Anterior cingulate cortex (tissue), 58 donors: ENCODE measurements around the gene MCOLN1.

ENCODE experiments used
- DNase-seq, 58 donors: peaks; one replicate each; lab custom pipeline; 2025; lab: John Stamatoyannopoulos, UW

The MCOLN1 gene

GRCh38 chr19:7539827-7540425 is 17.5 kb downstream of the MCOLN1 start:
- no peak for DNase-seq

DNA sequence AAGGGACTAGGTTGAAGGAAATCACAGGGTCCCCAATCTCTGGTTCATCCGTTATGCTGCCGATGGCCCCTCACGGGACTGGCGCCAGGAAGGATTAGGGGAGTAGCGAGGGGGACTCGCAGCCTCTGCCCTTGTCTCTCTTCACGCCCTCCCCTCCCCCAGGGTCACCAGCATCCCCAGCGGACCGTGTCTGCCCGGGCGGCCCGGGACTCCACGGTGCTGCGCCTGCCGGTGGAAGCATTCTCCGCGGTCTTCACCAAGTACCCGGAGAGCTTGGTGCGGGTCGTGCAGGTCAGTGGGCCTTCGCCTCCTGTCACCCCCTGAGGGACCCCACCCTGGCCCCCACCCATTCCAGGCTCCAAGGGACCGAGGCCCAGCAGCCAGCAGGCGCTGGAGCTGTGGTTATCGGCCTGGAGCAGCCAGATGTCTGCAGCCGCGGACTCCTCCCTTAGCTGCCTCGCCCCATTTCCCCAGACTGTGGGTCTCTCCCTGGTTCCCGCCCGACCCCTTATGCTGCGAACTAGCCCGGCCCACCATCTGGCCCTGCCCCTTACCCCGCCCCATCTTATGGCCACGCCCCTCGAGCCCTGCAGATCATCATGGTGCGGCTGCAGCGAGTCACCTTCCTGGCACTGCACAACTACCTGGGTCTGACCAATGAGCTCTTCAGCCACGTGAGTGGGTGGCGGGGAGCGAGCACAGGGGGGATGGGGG is 18.5 kb downstream of the MCOLN1 start:
- no peak for DNase-seq

DNA sequence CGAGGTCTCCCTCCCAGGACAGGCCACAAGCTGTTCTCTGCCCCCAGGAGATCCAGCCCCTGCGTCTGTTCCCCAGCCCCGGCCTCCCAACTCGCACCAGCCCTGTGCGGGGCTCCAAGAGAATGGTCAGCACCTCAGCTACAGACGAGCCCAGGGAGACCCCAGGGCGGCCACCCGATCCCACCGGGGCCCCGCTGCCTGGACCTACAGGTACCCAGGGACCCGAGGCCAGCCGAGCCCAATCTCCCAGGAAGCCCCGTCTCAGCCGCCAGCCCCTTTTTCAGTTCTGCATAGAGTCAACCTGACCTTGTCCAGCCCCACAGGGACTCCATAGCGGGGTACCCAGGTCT is 19.0 kb downstream of the MCOLN1 start:
- DNase-seq: no peak

DNA sequence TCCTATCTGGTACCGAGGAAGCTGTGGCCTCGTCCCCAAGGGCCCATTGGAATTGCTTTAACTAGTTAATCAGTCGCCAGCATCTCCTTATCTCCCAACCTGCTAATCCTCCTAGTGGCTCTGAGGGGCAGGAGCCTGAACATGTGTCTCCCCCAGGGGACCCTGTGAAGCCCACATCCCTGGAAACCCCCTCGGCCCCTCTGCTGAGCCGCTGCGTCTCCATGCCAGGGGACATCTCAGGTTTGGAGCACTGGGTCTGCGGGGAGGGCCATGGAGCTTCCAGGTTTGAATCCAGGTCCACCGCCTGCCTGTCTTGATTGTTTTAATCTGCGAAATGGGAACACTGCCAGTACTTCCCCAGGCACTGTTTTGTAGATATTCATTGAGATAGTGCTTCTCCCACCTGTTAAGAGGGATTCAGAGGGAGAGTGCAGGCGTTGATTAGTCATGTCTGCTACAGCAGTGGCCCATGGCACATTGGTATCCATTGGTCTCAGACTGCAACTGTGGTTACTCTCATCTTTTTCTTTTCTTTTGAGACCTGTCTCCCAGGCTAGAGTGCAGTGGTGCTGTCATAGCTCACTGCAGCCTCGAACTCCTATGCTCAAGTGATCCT is 19.5 kb downstream of the MCOLN1 start:
- no peak for DNase-seq

DNA sequence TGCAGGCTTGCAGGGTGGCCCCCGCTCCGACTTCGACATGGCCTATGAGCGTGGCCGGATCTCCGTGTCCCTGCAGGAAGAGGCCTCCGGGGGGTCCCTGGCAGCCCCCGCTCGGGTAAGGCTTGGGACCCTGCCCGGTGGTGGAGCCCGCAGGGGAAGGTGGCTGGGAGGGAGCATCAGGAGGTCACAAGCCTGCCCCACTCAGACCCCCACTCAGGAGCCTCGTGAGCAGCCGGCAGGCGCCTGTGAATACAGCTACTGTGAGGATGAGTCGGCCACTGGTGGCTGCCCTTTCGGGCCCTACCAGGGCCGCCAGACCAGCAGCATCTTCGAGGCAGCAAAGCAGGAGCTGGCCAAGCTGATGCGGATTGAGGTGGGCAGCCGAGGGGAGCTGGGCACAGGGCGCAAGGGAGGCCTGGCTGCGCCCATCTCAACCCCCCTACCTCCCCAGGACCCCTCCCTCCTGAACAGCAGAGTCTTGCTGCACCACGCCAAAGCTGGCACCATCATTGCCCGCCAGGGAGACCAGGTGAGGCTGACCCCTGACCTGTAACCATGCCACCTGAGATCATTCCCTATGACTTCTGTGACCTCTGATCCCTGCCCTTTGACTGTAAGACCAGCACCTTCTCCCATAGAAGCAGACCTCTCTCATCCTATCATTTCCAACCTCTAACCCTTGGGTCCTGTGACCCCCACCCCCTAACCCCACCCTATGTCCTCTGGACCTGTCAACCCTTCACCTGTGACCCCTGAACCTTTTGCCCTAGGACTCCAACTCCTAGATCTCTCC is 20.3 kb downstream of the MCOLN1 start:
- DNase-seq: no peak

- peak in 4 of 58 donors; percentile 3 to 34 (median 7) for DNase-seq
Observed at GRCh38 chr19:7544626-7545025, 22.2 kb downstream of the MCOLN1 start.

- no peak for DNase-seq
Observed at GRCh38 chr19:7545300-7545699, 22.9 kb downstream of the MCOLN1 start.

- DNase-seq: no peak
Observed at GRCh38 chr19:7545904-7546303, 23.5 kb downstream of the MCOLN1 start.

DNA sequence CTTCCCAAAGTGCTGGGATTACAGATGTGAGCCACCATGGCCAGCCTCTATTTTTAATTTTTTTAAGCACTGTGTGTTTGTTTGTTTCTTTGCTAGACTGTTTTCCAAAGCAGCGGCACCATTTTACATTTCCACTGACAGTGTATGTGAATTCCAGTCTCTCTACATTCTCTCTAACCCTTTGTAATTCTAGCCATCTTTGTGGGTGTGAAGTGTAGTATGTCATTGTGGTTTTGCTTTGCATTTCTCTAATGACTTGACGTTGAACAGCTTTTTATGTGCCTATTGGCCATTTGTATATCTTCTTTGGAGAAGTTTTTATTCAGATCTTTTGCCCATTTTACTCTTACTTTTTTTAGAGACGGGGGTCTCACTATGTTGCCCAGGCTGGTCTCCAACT is 24.7 kb downstream of the MCOLN1 start:
- DNase-seq: no peak

DNA sequence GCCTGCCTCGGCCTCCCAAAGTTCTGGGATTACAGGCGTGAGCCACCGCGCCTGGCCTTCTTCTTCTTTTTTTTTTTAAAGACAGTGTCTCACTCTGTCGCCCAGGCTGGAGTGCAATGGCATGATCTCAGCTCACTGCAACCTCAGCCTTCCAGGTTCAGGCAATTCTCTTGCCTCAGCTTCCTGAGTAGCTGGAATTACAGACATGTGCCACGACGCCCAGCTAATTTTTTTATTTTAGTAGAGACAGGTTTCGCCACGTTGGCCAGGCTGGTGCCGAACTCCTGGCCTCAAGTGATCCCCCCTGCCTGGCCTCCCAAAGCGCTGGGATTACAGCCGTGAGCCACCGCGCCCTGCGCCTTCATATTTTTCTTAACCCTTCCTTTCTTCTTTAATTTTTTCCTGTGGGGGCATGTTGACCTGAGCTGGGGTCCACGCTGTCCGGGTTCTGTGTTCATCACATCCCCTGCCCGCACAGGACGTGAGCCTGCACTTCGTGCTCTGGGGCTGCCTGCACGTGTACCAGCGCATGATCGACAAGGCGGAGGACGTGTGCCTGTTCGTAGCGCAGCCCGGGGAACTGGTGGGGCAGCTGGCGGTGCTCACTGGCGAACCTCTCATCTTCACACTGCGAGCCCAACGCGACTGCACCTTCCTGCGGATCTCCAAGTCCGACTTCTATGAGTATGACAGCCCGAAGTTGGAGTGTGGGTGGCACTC is 27.2 kb downstream of the MCOLN1 start:
- no peak for DNase-seq

DNA sequence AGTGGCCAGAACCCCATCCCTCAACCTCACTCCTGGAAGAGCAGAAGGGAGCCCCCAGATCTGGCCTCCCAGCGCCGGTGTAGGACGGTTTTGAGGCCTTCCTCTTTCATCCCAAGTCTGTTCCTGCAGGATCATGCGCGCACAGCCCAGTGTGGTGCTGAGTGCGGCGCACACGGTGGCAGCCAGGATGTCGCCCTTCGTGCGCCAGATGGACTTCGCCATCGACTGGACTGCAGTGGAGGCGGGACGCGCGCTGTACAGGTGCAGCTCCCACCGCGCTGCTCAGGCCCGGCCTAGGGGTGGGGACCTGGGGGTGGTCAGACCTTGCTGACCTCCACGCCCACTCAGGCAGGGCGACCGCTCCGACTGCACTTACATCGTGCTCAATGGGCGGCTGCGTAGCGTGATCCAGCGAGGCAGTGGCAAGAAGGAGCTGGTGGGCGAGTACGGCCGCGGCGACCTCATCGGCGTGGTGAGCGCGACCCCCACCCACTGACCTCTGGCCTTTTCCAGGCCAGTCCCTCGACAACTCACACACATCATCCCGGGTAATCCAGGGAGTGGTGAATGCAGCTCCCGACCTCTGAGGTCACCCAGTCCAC is 27.8 kb downstream of the MCOLN1 start:
- DNase-seq: no peak

GRCh38 chr19:7550987-7551761 is 28.8 kb downstream of the MCOLN1 start:
- DNase-seq: peak in 55 of 58 donors; percentile 6 to 84 (median 59)

DNA sequence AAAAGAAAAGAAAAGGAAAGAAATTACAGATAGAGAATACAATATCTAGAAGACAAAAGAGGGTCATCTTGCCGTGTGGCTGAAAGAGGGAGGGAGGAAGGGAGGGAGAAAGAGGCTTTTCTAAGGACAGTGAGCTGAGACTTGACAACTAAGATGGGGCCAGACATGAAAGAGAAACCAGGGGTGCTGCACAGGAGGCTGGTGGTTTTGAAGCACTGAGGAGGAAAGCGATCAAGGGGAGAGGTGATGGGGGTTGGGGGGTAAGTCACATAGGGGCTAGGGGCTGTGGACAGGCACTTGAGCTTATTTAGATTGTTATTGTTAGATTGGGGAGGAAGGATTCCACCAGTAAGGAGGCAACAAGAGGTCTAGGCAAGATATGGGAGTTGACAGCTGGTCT is 30.4 kb downstream of the MCOLN1 start:
- DNase-seq: no peak

GRCh38 chr19:7554565-7554964 is 32.1 kb downstream of the MCOLN1 start:
- no peak for DNase-seq

DNA sequence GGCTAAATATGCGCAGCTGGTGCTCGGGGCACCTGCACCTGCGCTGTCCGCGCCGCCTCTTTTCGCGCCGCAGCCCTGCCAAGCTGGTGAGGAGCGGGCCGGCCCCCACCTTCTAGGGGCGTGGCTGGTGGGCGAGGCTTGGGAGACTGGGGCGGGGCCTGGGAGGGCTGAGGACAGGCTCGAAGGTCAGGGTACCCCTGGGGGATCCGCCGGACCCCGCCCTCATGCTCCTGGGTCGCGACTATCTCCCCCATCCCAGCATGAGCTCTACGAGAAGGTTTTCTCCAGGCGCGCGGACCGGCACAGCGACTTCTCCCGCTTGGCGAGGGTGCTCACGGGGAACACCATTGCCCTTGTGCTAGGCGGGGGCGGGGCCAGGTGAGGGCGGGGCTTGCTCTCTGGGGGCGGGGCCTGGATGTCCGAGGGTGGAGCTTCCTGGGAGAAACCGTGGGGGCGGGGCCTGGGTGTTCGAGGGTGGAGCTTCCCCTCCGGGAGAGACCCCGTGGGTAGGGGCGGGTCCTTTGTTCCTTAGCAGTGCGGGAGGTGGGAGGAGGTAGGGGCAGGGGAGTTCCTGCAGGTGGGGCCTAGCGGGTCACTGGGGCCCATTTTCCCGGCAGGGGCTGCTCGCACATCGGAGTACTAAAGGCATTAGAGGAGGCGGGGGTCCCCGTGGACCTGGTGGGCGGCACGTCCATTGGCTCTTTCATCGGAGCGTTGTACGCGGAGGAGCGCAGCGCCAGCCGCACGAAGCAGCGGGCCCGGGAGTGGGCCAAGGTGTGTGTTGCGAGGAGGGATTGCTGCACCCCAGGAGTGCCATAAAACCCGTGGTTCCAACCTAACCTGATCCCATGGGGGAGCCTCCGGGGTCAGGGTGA is 32.8 kb downstream of the MCOLN1 start:
- DNase-seq: peak in 2 of 58 donors; percentile 11 to 26

- DNase-seq: no peak
Observed at GRCh38 chr19:7556696-7557315, 34.4 kb downstream of the MCOLN1 start.

- no peak for DNase-seq
Observed at GRCh38 chr19:7558667-7559066, 36.2 kb downstream of the MCOLN1 start.

DNA sequence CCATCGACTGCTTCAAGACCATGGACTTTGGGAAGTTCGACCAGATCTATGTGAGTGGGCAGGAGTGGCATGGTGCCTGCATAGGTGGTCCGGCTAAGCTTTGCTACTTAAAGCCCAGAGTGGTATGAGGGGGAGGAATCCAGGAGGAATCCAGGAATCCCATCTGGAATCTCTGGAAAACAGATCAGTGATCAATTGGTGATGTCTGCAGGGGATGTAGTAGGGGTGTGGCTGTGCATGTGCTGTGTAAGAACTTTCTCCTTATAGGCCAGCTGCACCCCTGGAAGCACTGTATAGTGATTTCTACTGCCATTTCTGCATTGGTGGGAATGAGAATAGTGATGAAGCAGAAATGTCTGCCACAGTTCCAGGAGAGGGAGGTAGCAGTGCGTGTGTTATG is 36.7 kb downstream of the MCOLN1 start:
- no peak for DNase-seq
